ENCODE data around the gene FGFR3.

The FGFR3 gene

GRCh38 chr4:1813231-1813630 lies 20.1 kb downstream of the FGFR3 start:
- DNase-seq (ENCODE audit: insufficient read length, low spot score) (no peak), FAIRE-seq (no peak)

- FAIRE-seq: no peak
- no peak for DNase-seq (ENCODE audit: insufficient read length, low spot score)
Measured at GRCh38 chr4:1813915-1814314, 20.8 kb downstream of the FGFR3 start.

GRCh38 chr4:1814453-1814852 lies 21.4 kb downstream of the FGFR3 start:
- DNase-seq (ENCODE audit: insufficient read length, low spot score) (no peak), FAIRE-seq (no peak)

GRCh38 chr4:1815096-1815996 lies 22.3 kb downstream of the FGFR3 start:
- FAIRE-seq: no peak

GRCh38 chr4:1815997-1816860 lies 23.1 kb downstream of the FGFR3 start:
- DNase-seq (ENCODE audit: insufficient read length, low spot score): no peak
- FAIRE-seq: no peak

More at GRCh38 chr4:1815096-1815996, 22.3 kb downstream of the FGFR3 start:
- DNase-seq (ENCODE audit: insufficient read length, low spot score): no peak

- no peak for FAIRE-seq
- no peak for DNase-seq (ENCODE audit: insufficient read length, low spot score)
Measured at GRCh38 chr4:1819284-1819683, 26.2 kb downstream of the FGFR3 start.

- DNase-seq (ENCODE audit: insufficient read length, low spot score) (no peak), FAIRE-seq (no peak)
Measured at GRCh38 chr4:1819816-1820215, 26.7 kb downstream of the FGFR3 start.

GRCh38 chr4:1821679-1822567 lies 28.8 kb downstream of the FGFR3 start:
- DNase-seq (ENCODE audit: insufficient read length, low spot score) (no peak), FAIRE-seq (no peak)

- no peak for FAIRE-seq
Measured at GRCh38 chr4:1822568-1823544, 29.8 kb downstream of the FGFR3 start.

GRCh38 chr4:1823545-1823932 lies 30.4 kb downstream of the FGFR3 start:
- FAIRE-seq (no peak), DNase-seq (ENCODE audit: insufficient read length, low spot score) (no peak)

More at GRCh38 chr4:1822568-1823544, 29.8 kb downstream of the FGFR3 start:
- DNase-seq (ENCODE audit: insufficient read length, low spot score): no peak

GRCh38 chr4:1824746-1825145 lies 31.7 kb downstream of the FGFR3 start:
- FAIRE-seq: no peak

GRCh38 chr4:1825326-1825725 lies 32.2 kb downstream of the FGFR3 start:
- FAIRE-seq (no peak), DNase-seq (ENCODE audit: insufficient read length, low spot score) (no peak)

More at GRCh38 chr4:1824746-1825145, 31.7 kb downstream of the FGFR3 start:
- no peak for DNase-seq (ENCODE audit: insufficient read length, low spot score)

GRCh38 chr4:1826531-1827350 lies 33.6 kb downstream of the FGFR3 start:
- no peak for FAIRE-seq
- DNase-seq (ENCODE audit: insufficient read length, low spot score): no peak

- FAIRE-seq (no peak), DNase-seq (ENCODE audit: insufficient read length, low spot score) (no peak)
Measured at GRCh38 chr4:1830234-1830633, 37.1 kb downstream of the FGFR3 start.

- DNase-seq (ENCODE audit: insufficient read length, low spot score) (no peak), FAIRE-seq (no peak)
Measured at GRCh38 chr4:1830642-1831228, 37.6 kb downstream of the FGFR3 start.

- FAIRE-seq: no peak
- no peak for DNase-seq (ENCODE audit: insufficient read length, low spot score)
Measured at GRCh38 chr4:1831331-1831730, 38.2 kb downstream of the FGFR3 start.

GRCh38 chr4:1832690-1833089 lies 39.6 kb downstream of the FGFR3 start:
- no peak for DNase-seq (ENCODE audit: insufficient read length, low spot score)
- no peak for FAIRE-seq

Measured in GM19239 (cell line).